ENCODE measurements around the gene EVI5L. TPM values are rescaled to one million over a fixed set of nuclear protein-coding genes. Genes with fewer than 3 reads are reported as not detected.

The EVI5L gene
- total and polyA plus RNA-seq, 2 of the 4 experiments (the other 2 are of a cell fraction), result 12.7 to 14.6 TPM

DNA sequence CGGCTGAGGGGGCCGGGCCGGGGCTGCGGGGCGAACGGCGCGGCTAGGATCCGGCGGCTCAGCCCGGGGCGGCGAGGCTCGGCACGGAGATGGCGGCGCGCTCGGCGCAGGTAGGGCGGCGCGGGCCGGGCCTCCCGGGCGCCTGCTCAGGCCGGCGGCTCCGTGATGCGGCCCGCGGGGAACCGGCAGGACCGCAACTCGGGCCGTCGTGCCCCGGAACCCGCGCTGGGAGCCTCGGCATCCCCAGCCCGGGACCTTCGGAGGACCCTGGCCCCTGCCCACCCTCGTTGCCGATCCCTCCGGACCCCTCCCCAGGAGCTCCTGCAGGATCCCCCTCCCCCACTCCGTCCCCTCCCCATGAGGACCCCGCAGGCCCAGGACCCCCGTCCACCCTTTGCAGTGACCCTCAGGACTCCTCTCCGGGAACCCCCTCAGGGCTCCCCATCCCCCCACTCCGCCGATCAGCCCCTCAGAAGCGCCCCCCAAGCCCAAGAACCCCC lies 304 bp downstream of the EVI5L start:
- no peak overlapping the region for H4K5ac ChIP-seq (ENCODE audit: low read depth, low read length)
- peak overlapping the region; percentile 63 for H3K4me3 ChIP-seq (ENCODE audit: insufficient read depth, low read depth, low read length)
- DNase-seq, result no peak
- no peak overlapping the region for H2BK15ac ChIP-seq (ENCODE audit: low read depth, low read length)
- H4K20me1 ChIP-seq (ENCODE audit: insufficient read depth, low read length), result peaks cover 10% of the 10 kb centered on the region
- no peak for TF ChIP-seq RFX5 (IDR thresholded peaks at IDR 0.05; ENCODE audit: low read depth, low read length)
- TF ChIP-seq, protein P1, sequence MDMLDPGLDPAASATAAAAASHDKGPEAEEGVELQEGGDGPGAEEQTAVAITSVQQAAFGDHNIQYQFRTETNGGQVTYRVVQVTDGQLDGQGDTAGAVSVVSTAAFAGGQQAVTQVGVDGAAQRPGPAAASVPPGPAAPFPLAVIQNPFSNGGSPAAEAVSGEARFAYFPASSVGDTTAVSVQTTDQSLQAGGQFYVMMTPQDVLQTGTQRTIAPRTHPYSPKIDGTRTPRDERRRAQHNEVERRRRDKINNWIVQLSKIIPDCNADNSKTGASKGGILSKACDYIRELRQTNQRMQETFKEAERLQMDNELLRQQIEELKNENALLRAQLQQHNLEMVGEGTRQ (IDR thresholded peaks at IDR 0.05; ENCODE audit: low read depth, low read length), result no peak
- TF ChIP-seq, protein P2, sequence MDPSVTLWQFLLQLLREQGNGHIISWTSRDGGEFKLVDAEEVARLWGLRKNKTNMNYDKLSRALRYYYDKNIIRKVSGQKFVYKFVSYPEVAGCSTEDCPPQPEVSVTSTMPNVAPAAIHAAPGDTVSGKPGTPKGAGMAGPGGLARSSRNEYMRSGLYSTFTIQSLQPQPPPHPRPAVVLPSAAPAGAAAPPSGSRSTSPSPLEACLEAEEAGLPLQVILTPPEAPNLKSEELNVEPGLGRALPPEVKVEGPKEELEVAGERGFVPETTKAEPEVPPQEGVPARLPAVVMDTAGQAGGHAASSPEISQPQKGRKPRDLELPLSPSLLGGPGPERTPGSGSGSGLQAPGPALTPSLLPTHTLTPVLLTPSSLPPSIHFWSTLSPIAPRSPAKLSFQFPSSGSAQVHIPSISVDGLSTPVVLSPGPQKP (IDR thresholded peaks at IDR 0.05; ENCODE audit: borderline replicate concordance, low read depth, low read length), result no peak
- TF ChIP-seq, protein P3, sequence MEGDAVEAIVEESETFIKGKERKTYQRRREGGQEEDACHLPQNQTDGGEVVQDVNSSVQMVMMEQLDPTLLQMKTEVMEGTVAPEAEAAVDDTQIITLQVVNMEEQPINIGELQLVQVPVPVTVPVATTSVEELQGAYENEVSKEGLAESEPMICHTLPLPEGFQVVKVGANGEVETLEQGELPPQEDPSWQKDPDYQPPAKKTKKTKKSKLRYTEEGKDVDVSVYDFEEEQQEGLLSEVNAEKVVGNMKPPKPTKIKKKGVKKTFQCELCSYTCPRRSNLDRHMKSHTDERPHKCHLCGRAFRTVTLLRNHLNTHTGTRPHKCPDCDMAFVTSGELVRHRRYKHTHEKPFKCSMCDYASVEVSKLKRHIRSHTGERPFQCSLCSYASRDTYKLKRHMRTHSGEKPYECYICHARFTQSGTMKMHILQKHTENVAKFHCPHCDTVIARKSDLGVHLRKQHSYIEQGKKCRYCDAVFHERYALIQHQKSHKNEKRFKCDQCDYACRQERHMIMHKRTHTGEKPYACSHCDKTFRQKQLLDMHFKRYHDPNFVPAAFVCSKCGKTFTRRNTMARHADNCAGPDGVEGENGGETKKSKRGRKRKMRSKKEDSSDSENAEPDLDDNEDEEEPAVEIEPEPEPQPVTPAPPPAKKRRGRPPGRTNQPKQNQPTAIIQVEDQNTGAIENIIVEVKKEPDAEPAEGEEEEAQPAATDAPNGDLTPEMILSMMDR (conservative IDR thresholded peaks at IDR 0.05; ENCODE audit: low read depth, low read length), result no peak
- no peak for TF ChIP-seq RCOR1 (IDR thresholded peaks at IDR 0.05; ENCODE audit: insufficient replicate concordance, low read length)
- no peak for TF ChIP-seq POLR2A (IDR thresholded peaks at IDR 0.05; ENCODE audit: low read depth, low read length)
- TF ChIP-seq FOS (IDR thresholded peaks at IDR 0.05; ENCODE audit: low read depth, low read length), result no peak
- TF ChIP-seq MAFK (IDR thresholded peaks at IDR 0.05; ENCODE audit: low read depth, low read length), result no peak
- no peak for TF ChIP-seq MXI1 (IDR thresholded peaks at IDR 0.05; ENCODE audit: borderline replicate concordance, low read depth, low read length)
- TF ChIP-seq RAD21 (IDR thresholded peaks at IDR 0.05; ENCODE audit: low read length), result no peak
- no peak for TF ChIP-seq BHLHE40 (IDR thresholded peaks at IDR 0.05; ENCODE audit: low read depth, low read length)
- peak overlapping the region; percentile 5; the same call in 1 of the 2 replicates for H3K27ac ChIP-seq (ENCODE audit: insufficient read depth, low read length)
- peak overlapping the region; percentile 71 for H3K4me2 ChIP-seq (ENCODE audit: low read depth, low read length)
- ChIA-PET CTCF (no interaction called here), POLR2A (ENCODE audit: unreplicated experiment) (interaction anchor here (0.6 kb wide), 1 partner anchor 539 kb away, joined by 14 read pairs; no protein-coding TSS in a partner anchor)
- H2BK20ac ChIP-seq (ENCODE audit: low read depth, low read length), result no peak overlapping the region
- no peak overlapping the region for H3K56ac ChIP-seq (ENCODE audit: extremely low read depth, insufficient read depth, low read length)
- peak overlapping the region; percentile 71 for H2AK9ac ChIP-seq (replicated peaks; ENCODE audit: low read depth, low read length, poor library complexity)
- no peak overlapping the region for H2BK5ac ChIP-seq (ENCODE audit: low read depth, low read length, poor library complexity, severe bottlenecking)
- dilution Hi-C loops (cut with HindIII; ENCODE audit: low sequenced_read_pairs, unreplicated experiment), result no loop called here
- H4K8ac ChIP-seq (ENCODE audit: low read depth in 2 of 2, low read length in 2 of 2), result no peak overlapping the region
- peaks cover 14% of the 10 kb centered on the region; the same call in 1 of the 2 replicates for H3K4me1 ChIP-seq (ENCODE audit: control insufficient read depth, insufficient read depth, low read length)
- H2AK5ac ChIP-seq (ENCODE audit: low read depth, low read length), result no peak overlapping the region
- no TSS peak for BruUV-seq (replicated peaks)
- H3K36me3 ChIP-seq (ENCODE audit: control insufficient read depth, insufficient read depth, low read length), result no peaks in the 10 kb centered on the region
- ATAC-seq (ENCODE audit: low read depth), result peak; percentile 6
- H3K4ac ChIP-seq (ENCODE audit: low read depth, low read length), result no peak overlapping the region
- H3K14ac ChIP-seq (replicated peaks; ENCODE audit: low read depth, low read length), result no peak overlapping the region
- H3K9me1 ChIP-seq (ENCODE audit: insufficient read depth, low read length), result peaks cover 2% of the 10 kb centered on the region; the same call in 1 of the 2 replicates
- peaks cover 0 to 35% of the 10 kb centered on the region in 2 experiments; a peak in 2 of 4 replicates for H3K79me1 ChIP-seq (ENCODE audit: low read depth in 1 of 2, low read length in 2 of 2)
- in situ Hi-C loops (cut with MboI; ENCODE audit: low sequenced_read_pairs), result no loop called here
- no peak overlapping the region for H2BK120ac ChIP-seq (ENCODE audit: low read depth, low read length)
- H2AFZ ChIP-seq (replicated peaks; ENCODE audit: low read length, poor library complexity), result peak overlapping the region; percentile 84
- no peaks in the 10 kb centered on the region for H3K9me3 ChIP-seq (ENCODE audit: control insufficient read depth, insufficient read depth, low read length)
- H3K18ac ChIP-seq (ENCODE audit: low read depth, low read length), result no peak overlapping the region
- peak overlapping the region; percentile 57 for H3K9ac ChIP-seq (ENCODE audit: low read depth, low read length)
- H3K23ac ChIP-seq (ENCODE audit: low read depth, low read length), result no peak overlapping the region
- WGBS, 2 experiments (ENCODE audit: extremely low coverage in 2 of 2, insufficient read length in 1 of 2), result 0% methylated on average over 23 of the region's 53 CpGs; no CpG with 5 or more reads in 1 of the 2 experiments
- no peak overlapping the region for H4K91ac ChIP-seq (ENCODE audit: insufficient read depth, low read depth, low read length)
- H3K27me3 ChIP-seq (ENCODE audit: control insufficient read depth, insufficient read depth, low read length), result 0 out of 2 replicates have a peak, but pooled peaks cover 2% of the 10 kb centered on the region
- intact Hi-C loops (cut with micrococcal nuclease), result no loop called here
